Osteocyte (in vitro differentiated cells): ENCODE data around the gene CASKIN1. TPM values are rescaled to one million over a fixed set of nuclear protein-coding genes. Genes with fewer than 3 reads are reported as not detected.

ENCODE experiments used
- DNase-seq: peaks from one replicate; pipeline ENCODE4 v3.0.0; 2021; ENCODE audit warnings: mixed read lengths; ENCODE audit not compliant: unreplicated experiment; ENCODE audit errors: extremely low spot score
- H3K27ac Mint-ChIP-seq: one replicate; pipeline ENCODE4 v1.8.0; 2021; ENCODE audit warnings: mild to moderate bottlenecking, mixed read lengths; ENCODE audit not compliant: unreplicated experiment
- H3K27me3 Mint-ChIP-seq: one replicate; pipeline ENCODE4 v1.8.0; 2021; ENCODE audit warnings: mixed read lengths; ENCODE audit not compliant: unreplicated experiment
- H3K36me3 Mint-ChIP-seq: one replicate; pipeline ENCODE4 v1.8.0; 2021; ENCODE audit warnings: mixed read lengths; ENCODE audit not compliant: unreplicated experiment
- H3K4me1 Mint-ChIP-seq: one replicate; pipeline ENCODE4 v1.8.0; 2021; ENCODE audit warnings: mixed read lengths; ENCODE audit not compliant: unreplicated experiment
- H3K4me3 Mint-ChIP-seq: one replicate; pipeline ENCODE4 v1.8.0; 2021; ENCODE audit warnings: mild to moderate bottlenecking, moderate library complexity, mixed read lengths; ENCODE audit not compliant: unreplicated experiment
- H3K9me3 Mint-ChIP-seq: one replicate; pipeline ENCODE4 v1.8.0; 2021; ENCODE audit warnings: mixed read lengths; ENCODE audit not compliant: unreplicated experiment
- total RNA-seq: library from RNA; stranded (reverse); gene quantifications from 2 replicates; pipeline ENCODE4 v1.2.1, GENCODE V29; 2021
- TF ChIP-seq, protein P1 (sequence below): fragments of 200-600 bp; sonication (generic); IDR thresholded peaks from 2 replicates; pipeline ENCODE4 v1.5.0; 2021; ENCODE audit warnings: antibody characterized with exemption, mild to moderate bottlenecking, moderate library complexity

The CASKIN1 gene
- total RNA-seq, 1 donor from 2014 or later: 2.4 TPM

DNA sequence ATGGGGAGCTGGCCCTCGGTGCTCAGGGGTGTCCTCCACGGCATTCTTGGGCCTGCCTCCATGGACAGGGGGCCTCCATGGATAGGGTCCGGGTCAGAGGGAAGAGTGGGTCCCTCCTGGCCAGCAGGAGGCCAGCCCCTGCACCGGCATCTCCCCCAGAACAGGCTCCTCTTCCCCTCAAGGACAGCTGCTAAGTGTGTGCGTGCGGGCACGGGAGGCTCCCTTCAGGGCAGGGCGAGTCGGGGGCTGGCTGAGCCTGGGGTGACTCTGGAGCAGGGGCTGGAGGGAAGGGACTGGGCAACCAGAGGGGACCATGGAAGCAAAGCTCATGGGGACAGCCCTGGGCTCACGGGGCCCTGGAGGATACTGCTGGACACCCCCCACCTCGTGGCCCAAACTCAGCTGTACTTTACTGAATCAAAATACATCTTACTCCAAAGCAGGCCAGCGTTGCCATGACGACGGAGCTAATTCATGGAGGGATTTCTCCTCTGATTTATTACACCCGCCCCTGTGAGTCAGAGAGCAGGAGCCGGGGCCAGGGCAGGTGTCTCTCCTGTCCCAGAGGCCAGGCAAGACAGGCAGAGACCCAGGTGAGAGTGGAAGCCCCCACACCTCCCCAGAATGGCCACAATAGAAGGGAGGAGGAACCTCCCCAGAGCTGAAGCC is 2.1 kb downstream of the CASKIN1 start:
- DNase-seq: no peak
- TF ChIP-seq, protein P1, sequence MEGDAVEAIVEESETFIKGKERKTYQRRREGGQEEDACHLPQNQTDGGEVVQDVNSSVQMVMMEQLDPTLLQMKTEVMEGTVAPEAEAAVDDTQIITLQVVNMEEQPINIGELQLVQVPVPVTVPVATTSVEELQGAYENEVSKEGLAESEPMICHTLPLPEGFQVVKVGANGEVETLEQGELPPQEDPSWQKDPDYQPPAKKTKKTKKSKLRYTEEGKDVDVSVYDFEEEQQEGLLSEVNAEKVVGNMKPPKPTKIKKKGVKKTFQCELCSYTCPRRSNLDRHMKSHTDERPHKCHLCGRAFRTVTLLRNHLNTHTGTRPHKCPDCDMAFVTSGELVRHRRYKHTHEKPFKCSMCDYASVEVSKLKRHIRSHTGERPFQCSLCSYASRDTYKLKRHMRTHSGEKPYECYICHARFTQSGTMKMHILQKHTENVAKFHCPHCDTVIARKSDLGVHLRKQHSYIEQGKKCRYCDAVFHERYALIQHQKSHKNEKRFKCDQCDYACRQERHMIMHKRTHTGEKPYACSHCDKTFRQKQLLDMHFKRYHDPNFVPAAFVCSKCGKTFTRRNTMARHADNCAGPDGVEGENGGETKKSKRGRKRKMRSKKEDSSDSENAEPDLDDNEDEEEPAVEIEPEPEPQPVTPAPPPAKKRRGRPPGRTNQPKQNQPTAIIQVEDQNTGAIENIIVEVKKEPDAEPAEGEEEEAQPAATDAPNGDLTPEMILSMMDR: no peak
- Mint-ChIP-seq H3K27ac (no peak overlapping the region), H3K9me3 (no peaks in the 10 kb centered on the region), H3K36me3 (no peaks in the 10 kb centered on the region), H3K27me3 (peaks cover 11% of the 10 kb centered on the region), H3K4me3 (no peak overlapping the region), H3K4me1 (no peaks in the 10 kb centered on the region)

GRCh38 chr16:2191446-2191706 is 5.0 kb downstream of the CASKIN1 start:
- Mint-ChIP-seq H3K27ac (no peak overlapping the region), H3K4me3 (no peak overlapping the region), H3K27me3 (peaks cover 6% of the 10 kb centered on the region), H3K9me3 (no peaks in the 10 kb centered on the region), H3K36me3 (no peaks in the 10 kb centered on the region), H3K4me1 (no peaks in the 10 kb centered on the region)
- DNase-seq: no peak
- TF ChIP-seq, protein P1: no peak

DNA sequence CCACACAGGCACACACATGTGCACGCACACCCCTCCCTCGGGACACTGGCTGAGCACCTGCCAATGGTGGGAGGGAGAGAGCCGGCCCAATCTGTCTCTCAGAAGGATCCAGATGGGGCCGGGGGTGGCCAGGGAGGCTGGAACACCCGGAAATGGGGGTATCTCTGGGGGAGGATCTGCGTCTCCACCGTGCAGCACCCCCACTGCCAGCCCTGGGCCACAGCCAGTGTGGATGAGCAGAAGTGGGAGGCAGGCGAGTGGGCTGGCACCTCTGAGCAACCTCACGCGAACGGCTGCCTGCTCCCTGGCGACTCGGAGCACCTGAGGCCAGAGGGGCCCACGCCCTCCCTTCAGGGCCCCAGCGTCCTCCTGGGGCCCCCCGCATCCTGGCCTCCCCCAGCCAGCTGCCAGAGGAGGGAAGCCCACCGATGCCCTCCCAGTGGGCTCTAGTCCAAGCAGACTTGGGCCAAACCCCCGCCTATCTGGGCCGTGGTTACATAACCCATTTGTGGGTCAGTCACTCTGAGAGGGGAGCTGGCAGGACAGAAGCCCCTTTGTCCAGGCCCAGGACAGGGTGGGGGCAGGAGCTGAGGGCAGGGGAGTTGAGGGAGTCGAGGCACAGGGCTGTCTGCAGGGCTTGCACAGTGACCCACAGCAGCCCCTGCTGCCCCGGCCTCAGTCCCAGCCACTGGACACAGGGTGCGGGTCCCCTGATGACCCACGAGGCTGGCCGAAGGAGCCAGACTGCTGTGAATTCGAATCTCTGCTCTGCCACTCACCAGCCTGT is 5.6 kb downstream of the CASKIN1 start:
- H3K27me3 Mint-ChIP-seq: peaks cover 6% of the 10 kb centered on the region
- H3K9me3 Mint-ChIP-seq: no peaks in the 10 kb centered on the region
- TF ChIP-seq, protein P1: no peak
- H3K4me1 Mint-ChIP-seq: no peaks in the 10 kb centered on the region
- no peaks in the 10 kb centered on the region for H3K36me3 Mint-ChIP-seq
- no peak overlapping the region for H3K27ac Mint-ChIP-seq
- DNase-seq: no peak
- no peak overlapping the region for H3K4me3 Mint-ChIP-seq

GRCh38 chr16:2190002-2190658 is 6.3 kb downstream of the CASKIN1 start:
- Mint-ChIP-seq H3K27me3 (peaks cover 6% of the 10 kb centered on the region), H3K27ac (no peak overlapping the region), H3K36me3 (no peaks in the 10 kb centered on the region), H3K4me3 (no peak overlapping the region), H3K4me1 (no peaks in the 10 kb centered on the region), H3K9me3 (no peaks in the 10 kb centered on the region)
- DNase-seq: no peak
- TF ChIP-seq, protein P1: no peak

DNA sequence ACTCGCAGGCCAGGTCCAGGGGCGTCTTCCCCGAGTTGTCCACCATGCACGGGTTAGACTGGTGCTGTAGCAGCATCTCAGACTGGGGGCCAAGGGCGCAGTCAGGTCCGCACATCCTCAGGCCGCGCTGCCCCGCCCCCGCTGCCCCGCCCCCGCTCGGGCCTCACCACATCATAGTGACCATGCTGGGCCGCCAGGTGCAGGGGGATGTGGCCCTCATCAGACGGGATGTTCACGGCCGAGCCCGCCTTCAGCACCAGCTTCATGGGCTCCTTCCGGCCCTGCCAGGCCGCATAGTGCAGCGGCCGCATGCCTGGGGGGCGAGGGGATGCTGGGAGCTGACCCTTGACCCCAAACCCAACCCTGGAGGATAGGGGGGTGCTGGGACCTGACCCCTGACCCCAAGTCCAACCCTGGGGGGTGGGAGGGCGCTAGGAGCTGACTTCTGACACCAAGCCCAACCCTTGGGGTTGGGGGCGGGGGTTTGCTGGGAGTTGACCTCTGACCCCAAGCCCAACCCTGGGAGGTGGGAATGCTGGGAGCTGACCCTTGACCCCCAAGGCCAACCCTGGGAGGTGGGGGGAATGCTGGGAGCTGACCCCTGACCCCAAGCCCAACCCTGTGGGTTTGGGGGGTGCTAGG is 7.0 kb downstream of the CASKIN1 start:
- H3K9me3 Mint-ChIP-seq: no peaks in the 10 kb centered on the region
- no peak for DNase-seq
- TF ChIP-seq, protein P1: no peak
- no peak overlapping the region for H3K4me3 Mint-ChIP-seq
- no peak overlapping the region for H3K27ac Mint-ChIP-seq
- no peaks in the 10 kb centered on the region for H3K4me1 Mint-ChIP-seq
- H3K36me3 Mint-ChIP-seq: no peaks in the 10 kb centered on the region
- no peaks in the 10 kb centered on the region for H3K27me3 Mint-ChIP-seq
